ENCODE data around the gene ATP9A. TPM values are rescaled to one million over a fixed set of nuclear protein-coding genes. Genes with fewer than 3 reads are reported as not detected.

ATP9A gene
- total RNA-seq, 1 experiment from 2014 or later, result 12.1 TPM

GRCh38 chr20:51604851-51605250 is 163.3 kb downstream of the ATP9A start:
- Histone ChIP-seq H3K23ac (ENCODE audit: insufficient read length, low read depth, low read length) (no peak overlapping the region), H3K9me3 (ENCODE audit: control insufficient read depth, low read depth, low read length) (no peaks in the 10 kb centered on the region), H3K4me1 (ENCODE audit: insufficient read depth, low read length) (no peaks in the 10 kb centered on the region), H2BK20ac (ENCODE audit: low read depth, low read length, poor library complexity, severe bottlenecking) (no peak overlapping the region), H2BK15ac (ENCODE audit: low read depth, low read length) (no peak overlapping the region), H4K91ac (ENCODE audit: insufficient read length, low read depth, low read length) (no peak overlapping the region), H4K5ac (ENCODE audit: insufficient read length, low read depth, low read length) (no peak overlapping the region), H2BK12ac (ENCODE audit: insufficient read length, low read depth, low read length) (no peak overlapping the region), H2BK120ac (ENCODE audit: low read depth, low read length, poor library complexity, severe bottlenecking) (no peak overlapping the region), H3K18ac (ENCODE audit: insufficient read length, low read depth, low read length) (no peak overlapping the region), H3T11ph (ENCODE audit: low read length) (no peak overlapping the region), H4K8ac (replicated peaks; ENCODE audit: insufficient read length, low read depth, low read length) (no peak overlapping the region), H2AFZ (ENCODE audit: low read length) (no peak overlapping the region), H3K9ac (ENCODE audit: extremely low read depth, insufficient read length, low read length) (no peak overlapping the region), H2AK5ac (ENCODE audit: insufficient read length, low read length) (no peak overlapping the region), H3K4me2 (ENCODE audit: insufficient read depth, insufficient read length, low read length) (no peak overlapping the region), H2BK5ac (ENCODE audit: insufficient read length, low read length) (no peak overlapping the region), H3K27me3 (ENCODE audit: insufficient read depth, low read length) (no peaks in the 10 kb centered on the region), H3K23me2 (ENCODE audit: insufficient read length, low read depth, low read length, poor library complexity, severe bottlenecking) (no peaks in the 10 kb centered on the region), H3K79me1 (ENCODE audit: insufficient read depth, low read depth, low read length, poor library complexity, severe bottlenecking) (no peaks in the 10 kb centered on the region), H3K14ac (ENCODE audit: insufficient read depth, low read length) (no peak overlapping the region), H3K79me2 (ENCODE audit: insufficient read depth, low read length) (no peaks in the 10 kb centered on the region), H3K27ac (ENCODE audit: insufficient read length, low read depth, low read length) (no peak overlapping the region), H3K4ac (ENCODE audit: low read depth, low read length) (no peak overlapping the region), H3K56ac (ENCODE audit: insufficient read length, low read depth, low read length) (no peak overlapping the region), H4K20me1 (ENCODE audit: control insufficient read depth, insufficient read depth, insufficient read length) (no peaks in the 10 kb centered on the region)
- H3K27me3 Mint-ChIP-seq (ENCODE audit: low read depth), result no peaks in the 10 kb centered on the region
- H3K4me3 Mint-ChIP-seq, result no peak overlapping the region
- DNase-seq, result no peak
- no peak overlapping the region; a peak in 1 of 7 replicates for H3K27ac Mint-ChIP-seq
- no CpG with 5 or more reads among the region's 14 CpGs for WGBS (ENCODE audit: extremely low coverage, insufficient read length, low lambda C conversion rate)
- peaks cover 0 to 2% (median 0%) of the 10 kb centered on the region in 3 experiments; a peak in 2 of 7 replicates for H3K36me3 Mint-ChIP-seq (ENCODE audit: insufficient read depth in 1 of 3, low read depth in 3 of 3)
- H3K4me1 Mint-ChIP-seq, result peaks cover 5 to 6% of the 10 kb centered on the region in 2 experiments
- no peak for TF ChIP-seq CTCF (conservative IDR thresholded peaks at IDR 0.05)
- no peaks in the 10 kb centered on the region for H3K9me3 Mint-ChIP-seq

Data from H9 (cell line).